Activated CD4-positive, alpha-beta T cell treated with anti-CD3 and anti-CD28 coated beads, Interleukin-2, Interleukin-6, amounts not matched to agents 100 ng/mL and 50 ng/mL, durations not matched to agents 16 hours and 8 hours (primary cell): ENCODE data around the gene ENDOV.
"Not testable (repeated sequence)": the region's sequence is repeated elsewhere in the genome, so short reads cannot be mapped to it uniquely, and the experiment has no call there.

Source experiments
- DNase-seq: peaks from one replicate; pipeline ENCODE4 v3.0.0-alpha.2; 2020

The ENDOV gene

GRCh38 chr17:80388601-80389000, 26.4 kb upstream of the ENDOV start:
- no peak for DNase-seq

GRCh38 chr17:80389011-80389995, 25.7 kb upstream of the ENDOV start:
- DNase-seq, result no peak

GRCh38 chr17:80393241-80393890, 21.6 kb upstream of the ENDOV start:
- DNase-seq, result no peak

- DNase-seq, result no peak
These were observed 21.0 kb upstream of the ENDOV start for GRCh38 chr17:80393961-80394360.

- DNase-seq, result no peak
These were observed 20.2 kb upstream of the ENDOV start for GRCh38 chr17:80394629-80395216.

- no peak for DNase-seq
These were observed 19.4 kb upstream of the ENDOV start for GRCh38 chr17:80395402-80396151.

GRCh38 chr17:80396157-80397033, 18.6 kb upstream of the ENDOV start:
- no peak for DNase-seq

- peak; percentile 43 for DNase-seq
These were observed 18.0 kb upstream of the ENDOV start for GRCh38 chr17:80397034-80397387.

GRCh38 chr17:80397686-80398085, 17.3 kb upstream of the ENDOV start:
- peak; percentile 39 for DNase-seq

GRCh38 chr17:80401086-80401485, 13.9 kb upstream of the ENDOV start:
- not testable (repeated sequence) for DNase-seq

- not testable (repeated sequence) for DNase-seq
These were observed 12.9 kb upstream of the ENDOV start for GRCh38 chr17:80402102-80402501.

- DNase-seq, result no peak
These were observed 12.0 kb upstream of the ENDOV start for GRCh38 chr17:80402959-80403358.

- no peak for DNase-seq
These were observed 8.8 kb upstream of the ENDOV start for GRCh38 chr17:80406146-80406545.

GRCh38 chr17:80407917-80408316, 7.0 kb upstream of the ENDOV start:
- DNase-seq, result not testable (repeated sequence)

GRCh38 chr17:80408872-80409271, 6.1 kb upstream of the ENDOV start:
- no peak for DNase-seq

- DNase-seq, result no peak
These were observed 5.3 kb upstream of the ENDOV start for GRCh38 chr17:80409626-80410025.

GRCh38 chr17:80410441-80411087, 4.4 kb upstream of the ENDOV start:
- DNase-seq, result not testable (repeated sequence)

- no peak for DNase-seq
These were observed 1.0 kb upstream of the ENDOV start for GRCh38 chr17:80413771-80414507.

- no peak for DNase-seq
These were observed 512 bp upstream of the ENDOV start for GRCh38 chr17:80414508-80414802.

- DNase-seq, result no peak
These were observed 715 bp downstream of the ENDOV start for GRCh38 chr17:80415626-80416137.
